SU-DHL-6 (cell line): ENCODE measurements around the gene ENOX1.

Experiments
- H2AFZ ChIP-seq: fragments of 200-600 bp; sonication (generic); 2 replicates; pipeline ENCODE4 v1.6.1; 2014; ENCODE audit warnings: low read depth, mild to moderate bottlenecking, moderate library complexity, mixed read lengths, antibody characterized with exemption, low read length; ENCODE audit not compliant: severe bottlenecking
- H3F3A ChIP-seq: fragments of 200-600 bp; shearing (Covaris generic); 2 replicates; pipeline ENCODE4 v1.6.0; 2016; ENCODE audit warnings: antibody characterized with exemption, mild to moderate bottlenecking; ENCODE audit not compliant: insufficient read depth
- H3K27ac ChIP-seq: fragments of 200-600 bp; sonication (generic); 2 replicates; pipeline ENCODE4 v1.5.1; 2016; ENCODE audit warnings: low read depth, mild to moderate bottlenecking, low read length, moderate library complexity, mixed read lengths
- H3K27me3 ChIP-seq: fragments of 200-600 bp; sonication (generic), shearing (Covaris generic); 2 replicates; pipeline ENCODE4 v1.6.0; 2014; ENCODE audit warnings: mild to moderate bottlenecking, low read length
- H3K36me3 ChIP-seq: fragments of 200-600 bp; sonication (generic); 2 replicates; pipeline ENCODE4 v1.6.1; 2014; ENCODE audit warnings: mild to moderate bottlenecking, low read length, mixed read lengths
- H3K4me2 ChIP-seq: fragments of 300-600, 200-600 bp; shearing (Covaris generic), sonication (generic); 2 replicates; pipeline ENCODE4 v1.6.0; 2014; ENCODE audit warnings: low read length, low read depth, mild to moderate bottlenecking; ENCODE audit not compliant: poor library complexity, severe bottlenecking
- H3K4me3 ChIP-seq: fragments of 200-600 bp; sonication (generic); 2 replicates; pipeline ENCODE4 v1.5.1; 2014; ENCODE audit warnings: antibody characterized with exemption, low read length, mild to moderate bottlenecking, mixed read lengths; ENCODE audit not compliant: insufficient read depth, poor library complexity, severe bottlenecking
- H3K79me2 ChIP-seq: fragments of 200-600 bp; sonication (generic); 2 replicates; pipeline ENCODE4 v1.6.1; 2014; ENCODE audit warnings: mild to moderate bottlenecking, low read length, moderate library complexity; ENCODE audit not compliant: insufficient read depth
- H3K9ac ChIP-seq: fragments of 200-600 bp; sonication (generic); 2 replicates; pipeline ENCODE4 v1.7.0; 2014; ENCODE audit warnings: mild to moderate bottlenecking, low read length
- H3K9me2 ChIP-seq: fragments of 200-600 bp; sonication (generic); replicated peaks from 2 replicates; pipeline ENCODE4 v1.6.1; 2014; ENCODE audit warnings: low read length; ENCODE audit not compliant: insufficient read depth
- H3K9me3 ChIP-seq: fragments of 200-600 bp; sonication (generic); 2 replicates; pipeline ENCODE4 v1.6.1; 2014; ENCODE audit warnings: low read length, mixed read lengths; ENCODE audit not compliant: insufficient read depth
- H4K20me1 ChIP-seq: fragments of 200-600 bp; sonication (generic); 2 replicates; pipeline ENCODE4 v1.6.1; 2014; ENCODE audit warnings: low read depth, mild to moderate bottlenecking, antibody characterized with exemption, low read length, moderate library complexity, mixed read lengths
- EZH2phosphoT487 ChIP-seq: fragments of 200-600 bp; sonication (generic), shearing (Covaris generic); conservative IDR thresholded peaks from 2 replicates; pipeline ENCODE4 v1.6.1; 2018; ENCODE audit warnings: mild to moderate bottlenecking, antibody characterized with exemption, low read length, moderate library complexity, mixed read lengths
- TF ChIP-seq, protein P1 (sequence below): fragments of 200-600 bp; sonication (generic); IDR thresholded peaks from one replicate; pipeline ENCODE4 v1.5.1; 2017; ENCODE audit warnings: antibody characterized with exemption, mild to moderate bottlenecking, low read length, moderate library complexity; ENCODE audit not compliant: insufficient read depth, poor library complexity, severe bottlenecking

ENOX1 gene

GRCh38 chr13:43544011-43544410 lies 242.8 kb downstream of the ENOX1 start:
- H3K36me3 ChIP-seq: no peaks in the 10 kb centered on the region
- H3F3A ChIP-seq: no peaks in the 10 kb centered on the region
- no peaks in the 10 kb centered on the region for H3K9me2 ChIP-seq
- H3K4me3 ChIP-seq: no peak overlapping the region
- no peaks in the 10 kb centered on the region for H4K20me1 ChIP-seq
- TF ChIP-seq, protein P1, sequence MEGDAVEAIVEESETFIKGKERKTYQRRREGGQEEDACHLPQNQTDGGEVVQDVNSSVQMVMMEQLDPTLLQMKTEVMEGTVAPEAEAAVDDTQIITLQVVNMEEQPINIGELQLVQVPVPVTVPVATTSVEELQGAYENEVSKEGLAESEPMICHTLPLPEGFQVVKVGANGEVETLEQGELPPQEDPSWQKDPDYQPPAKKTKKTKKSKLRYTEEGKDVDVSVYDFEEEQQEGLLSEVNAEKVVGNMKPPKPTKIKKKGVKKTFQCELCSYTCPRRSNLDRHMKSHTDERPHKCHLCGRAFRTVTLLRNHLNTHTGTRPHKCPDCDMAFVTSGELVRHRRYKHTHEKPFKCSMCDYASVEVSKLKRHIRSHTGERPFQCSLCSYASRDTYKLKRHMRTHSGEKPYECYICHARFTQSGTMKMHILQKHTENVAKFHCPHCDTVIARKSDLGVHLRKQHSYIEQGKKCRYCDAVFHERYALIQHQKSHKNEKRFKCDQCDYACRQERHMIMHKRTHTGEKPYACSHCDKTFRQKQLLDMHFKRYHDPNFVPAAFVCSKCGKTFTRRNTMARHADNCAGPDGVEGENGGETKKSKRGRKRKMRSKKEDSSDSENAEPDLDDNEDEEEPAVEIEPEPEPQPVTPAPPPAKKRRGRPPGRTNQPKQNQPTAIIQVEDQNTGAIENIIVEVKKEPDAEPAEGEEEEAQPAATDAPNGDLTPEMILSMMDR: no peak
- no peaks in the 10 kb centered on the region for H3K27me3 ChIP-seq
- no peak overlapping the region for H3K9ac ChIP-seq
- H3K9me3 ChIP-seq: no peaks in the 10 kb centered on the region
- no peak overlapping the region for H3K27ac ChIP-seq
- H2AFZ ChIP-seq: no peak overlapping the region
- H3K4me2 ChIP-seq: no peak overlapping the region
- H3K79me2 ChIP-seq: no peaks in the 10 kb centered on the region

- H3K4me2 ChIP-seq: no peak overlapping the region
- no peak overlapping the region for H2AFZ ChIP-seq
- H3K27me3 ChIP-seq: no peaks in the 10 kb centered on the region
- no peaks in the 10 kb centered on the region for H3F3A ChIP-seq
- H3K9ac ChIP-seq: no peak overlapping the region
- H3K36me3 ChIP-seq: no peaks in the 10 kb centered on the region
- H4K20me1 ChIP-seq: no peaks in the 10 kb centered on the region
- no peak overlapping the region for H3K4me3 ChIP-seq
- TF ChIP-seq, protein P1: no peak
- no peak for TF ChIP-seq EZH2phosphoT487
- H3K79me2 ChIP-seq: no peaks in the 10 kb centered on the region
- no peaks in the 10 kb centered on the region for H3K9me3 ChIP-seq
- H3K27ac ChIP-seq: no peak overlapping the region
- H3K9me2 ChIP-seq: no peaks in the 10 kb centered on the region
These were observed 243.4 kb downstream of the ENOX1 start for GRCh38 chr13:43543331-43543730.

- Histone ChIP-seq H2AFZ (no peak overlapping the region), H3K9ac (no peak overlapping the region), H3K27ac (no peak overlapping the region), H3K36me3 (no peaks in the 10 kb centered on the region), H4K20me1 (no peaks in the 10 kb centered on the region), H3K9me3 (no peaks in the 10 kb centered on the region), H3K79me2 (no peaks in the 10 kb centered on the region), H3K4me3 (no peak overlapping the region), H3F3A (no peaks in the 10 kb centered on the region), H3K9me2 (no peaks in the 10 kb centered on the region), H3K4me2 (no peak overlapping the region), H3K27me3 (no peaks in the 10 kb centered on the region)
- TF ChIP-seq, protein P1: no peak
- TF ChIP-seq EZH2phosphoT487: no peak
These were observed 249.6 kb downstream of the ENOX1 start for GRCh38 chr13:43537124-43537523.

GRCh38 chr13:43529796-43530195 lies 257.0 kb downstream of the ENOX1 start:
- TF ChIP-seq, protein P1: no peak
- TF ChIP-seq EZH2phosphoT487: no peak
- Histone ChIP-seq H3K4me2 (no peak overlapping the region), H3K27me3 (no peaks in the 10 kb centered on the region), H3K27ac (no peak overlapping the region), H3K36me3 (no peaks in the 10 kb centered on the region), H3K9ac (no peak overlapping the region), H4K20me1 (no peaks in the 10 kb centered on the region), H3F3A (no peaks in the 10 kb centered on the region), H2AFZ (no peak overlapping the region), H3K9me2 (no peaks in the 10 kb centered on the region), H3K9me3 (no peaks in the 10 kb centered on the region), H3K79me2 (no peaks in the 10 kb centered on the region), H3K4me3 (no peak overlapping the region)
